Thyroid gland (tissue), 4 donors: ENCODE measurements around the gene EBF3.

Experiments
- POLR2A ChIP-seq, 2 donors: fragments of 450-650 bp; IDR thresholded peaks; one replicate each; pipeline ENCODE4 v1.6.1; 2017; ENCODE audit warnings: antibody characterized with exemption in 2 of 2, mild to moderate bottlenecking in 2 of 2, moderate library complexity in 1 of 2
- TF ChIP-seq, protein P1 (sequence below), 6 experiments: fragments of 200-600 bp in 3 of 6; fragments of 450-650 bp in 3 of 6; sonication (generic) in 3 of 6; IDR thresholded peaks; one replicate each; pipeline ENCODE4 v1.5.1; 2016 to 2019; ENCODE audit warnings: antibody characterized with exemption in 6 of 6, mild to moderate bottlenecking in 2 of 6, inconsistent platforms in 1 of 6, moderate library complexity in 1 of 6

DNA sequence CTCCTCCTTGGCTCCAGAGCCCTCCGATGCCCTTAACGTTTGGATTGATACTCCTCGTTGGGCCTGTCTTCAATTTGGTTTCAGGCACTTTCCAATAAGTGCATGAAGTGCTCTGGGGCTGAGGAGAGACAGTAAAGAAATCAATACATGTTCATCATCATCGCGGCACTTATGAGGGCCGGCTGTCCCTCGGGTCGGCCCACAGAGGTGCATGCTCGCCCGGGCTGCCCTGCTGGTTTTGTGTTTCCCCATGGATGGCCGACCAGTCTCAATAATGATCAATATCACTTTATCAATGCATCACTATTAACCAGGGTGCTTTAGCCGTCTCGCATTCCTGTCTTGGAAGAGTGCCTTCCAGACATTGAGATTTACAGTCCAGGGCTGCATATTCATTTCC is 154.2 kb downstream of the EBF3 start:
- TF ChIP-seq POLR2A (IDR thresholded peaks at IDR 0.05), result no peak
- TF ChIP-seq, protein P1, sequence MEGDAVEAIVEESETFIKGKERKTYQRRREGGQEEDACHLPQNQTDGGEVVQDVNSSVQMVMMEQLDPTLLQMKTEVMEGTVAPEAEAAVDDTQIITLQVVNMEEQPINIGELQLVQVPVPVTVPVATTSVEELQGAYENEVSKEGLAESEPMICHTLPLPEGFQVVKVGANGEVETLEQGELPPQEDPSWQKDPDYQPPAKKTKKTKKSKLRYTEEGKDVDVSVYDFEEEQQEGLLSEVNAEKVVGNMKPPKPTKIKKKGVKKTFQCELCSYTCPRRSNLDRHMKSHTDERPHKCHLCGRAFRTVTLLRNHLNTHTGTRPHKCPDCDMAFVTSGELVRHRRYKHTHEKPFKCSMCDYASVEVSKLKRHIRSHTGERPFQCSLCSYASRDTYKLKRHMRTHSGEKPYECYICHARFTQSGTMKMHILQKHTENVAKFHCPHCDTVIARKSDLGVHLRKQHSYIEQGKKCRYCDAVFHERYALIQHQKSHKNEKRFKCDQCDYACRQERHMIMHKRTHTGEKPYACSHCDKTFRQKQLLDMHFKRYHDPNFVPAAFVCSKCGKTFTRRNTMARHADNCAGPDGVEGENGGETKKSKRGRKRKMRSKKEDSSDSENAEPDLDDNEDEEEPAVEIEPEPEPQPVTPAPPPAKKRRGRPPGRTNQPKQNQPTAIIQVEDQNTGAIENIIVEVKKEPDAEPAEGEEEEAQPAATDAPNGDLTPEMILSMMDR (IDR thresholded peaks at IDR 0.05), result no peak
